ENCODE measurements around the gene PTGFR. TPM values are rescaled to one million over a fixed set of nuclear protein-coding genes. Genes with fewer than 3 reads are reported as not detected.

The PTGFR gene
- total and polyA plus RNA-seq, 2 experiments from 2014 or later = 8.3 to 13.3 TPM

DNA sequence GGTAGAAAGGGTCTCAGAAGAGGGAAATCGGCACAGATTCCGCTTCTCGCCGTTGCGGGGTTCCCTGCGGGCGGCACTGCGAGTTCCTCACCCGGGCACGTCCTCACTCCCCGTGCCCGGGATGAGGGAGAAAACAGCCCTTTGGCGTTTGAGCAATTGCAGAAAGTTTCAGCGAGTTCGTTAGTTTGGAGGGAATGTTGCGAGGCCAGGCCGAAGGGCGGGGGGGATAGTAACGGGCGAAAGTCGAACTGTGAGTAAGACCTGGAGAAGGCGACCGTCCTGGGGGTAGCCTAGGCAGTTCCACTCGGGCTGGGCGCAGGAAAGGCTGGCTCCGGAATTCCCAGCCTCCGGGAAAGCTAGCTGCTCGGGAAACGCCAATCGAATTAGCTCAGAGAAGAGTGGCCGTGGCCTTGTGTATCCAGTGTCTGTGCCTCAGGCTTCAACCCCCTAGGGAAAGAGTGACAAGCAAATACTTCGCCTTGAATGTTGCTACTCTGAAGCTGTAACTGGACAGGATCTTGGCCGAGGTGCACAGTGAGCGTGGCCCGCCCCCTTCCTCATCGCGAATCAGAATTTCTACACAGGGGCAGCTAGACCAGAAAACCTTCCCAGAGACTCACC lies 787 bp downstream of the PTGFR start:
- H3K9ac ChIP-seq = peak overlapping the region; percentile 72
- H4K20me1 ChIP-seq (ENCODE audit: insufficient read depth) = no peaks in the 10 kb centered on the region
- no peaks in the 10 kb centered on the region for H3K9me2 ChIP-seq (ENCODE audit: insufficient read depth)
- peaks cover 23% of the 10 kb centered on the region for H3K4me1 ChIP-seq (ENCODE audit: insufficient read depth)
- H3K36me3 ChIP-seq (ENCODE audit: low read depth) = no peaks in the 10 kb centered on the region
- H3K4me2 ChIP-seq (ENCODE audit: unreplicated experiment) = peak overlapping the region; percentile 84
- 1 to 3% methylated on average over 37 of the region's 37 CpGs for WGBS, 2 experiments (ENCODE audit: low coverage in 1 of 2, low lambda C conversion rate in 2 of 2, missing lambda C conversion rate in 2 of 2)
- no peak for TF ChIP-seq EZH2 (IDR thresholded peaks at IDR 0.05; ENCODE audit: insufficient read depth, poor library complexity, severe bottlenecking)
- TF ChIP-seq EZH2phosphoT487 (IDR thresholded peaks at IDR 0.05; ENCODE audit: insufficient read depth, low read depth) = no peak
- peak overlapping the region; percentile 94 for H2AFZ ChIP-seq
- H3K4me3 ChIP-seq = peak overlapping the region; percentile 91
- DNase-seq = peak; percentile 77
- peaks cover 15% of the 10 kb centered on the region; the same call in 1 of the 2 replicates for H3F3A ChIP-seq (ENCODE audit: insufficient read depth)
- in situ Hi-C loops (cut with MboI) = no loop called here
- no peaks in the 10 kb centered on the region for H3K79me2 ChIP-seq (ENCODE audit: insufficient read depth)
- H3K27me3 ChIP-seq (replicated peaks; ENCODE audit: insufficient read depth) = no peaks in the 10 kb centered on the region
- H3K9me3 ChIP-seq (ENCODE audit: low read depth) = no peaks in the 10 kb centered on the region
- peak overlapping the region; percentile 43 for H3K27ac ChIP-seq

DNA sequence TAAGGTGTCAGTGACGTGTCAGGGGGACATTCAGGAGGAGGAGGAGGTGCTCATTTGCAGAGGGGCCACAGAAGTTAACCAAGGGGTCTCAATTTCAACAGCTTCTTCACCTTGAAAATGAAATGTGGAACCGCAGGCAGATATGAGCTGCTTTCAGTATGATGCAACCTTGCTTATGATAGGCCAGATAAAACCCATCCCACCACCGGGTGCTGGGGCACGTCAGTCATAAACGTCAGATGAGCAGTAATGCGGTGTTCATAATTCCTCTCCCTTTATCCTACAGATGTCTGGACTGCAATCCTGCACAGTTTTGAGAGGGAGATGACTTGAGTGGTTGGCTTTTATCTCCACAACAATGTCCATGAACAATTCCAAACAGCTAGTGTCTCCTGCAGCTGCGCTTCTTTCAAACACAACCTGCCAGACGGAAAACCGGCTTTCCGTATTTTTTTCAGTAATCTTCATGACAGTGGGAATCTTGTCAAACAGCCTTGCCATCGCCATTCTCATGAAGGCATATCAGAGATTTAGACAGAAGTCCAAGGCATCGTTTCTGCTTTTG lies 1.7 kb downstream of the PTGFR start:
- peak overlapping the region; percentile 91 for H3K4me3 ChIP-seq
- H3K9me3 ChIP-seq (ENCODE audit: low read depth) = no peaks in the 10 kb centered on the region
- in situ Hi-C loops (cut with MboI) = no loop called here

DNA sequence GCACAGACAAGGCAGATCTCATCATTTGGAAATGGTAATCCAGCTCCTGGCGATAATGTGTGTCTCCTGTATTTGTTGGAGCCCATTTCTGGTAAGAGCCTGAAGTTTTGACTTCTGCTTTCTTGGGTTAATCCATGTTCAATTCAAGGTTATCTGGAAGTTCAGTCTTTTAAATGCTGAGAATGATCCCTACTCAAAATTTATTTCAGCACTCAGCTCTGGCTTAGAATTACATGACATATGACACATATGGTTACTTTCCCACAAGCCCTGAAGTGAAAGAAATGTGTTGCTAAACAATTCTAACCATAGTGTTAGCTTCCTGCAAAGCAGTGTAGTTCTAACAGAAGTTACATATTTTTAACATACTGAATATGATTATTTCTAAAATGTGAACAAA lies 2.7 kb downstream of the PTGFR start:
- H3K9me3 ChIP-seq (ENCODE audit: low read depth) = no peaks in the 10 kb centered on the region
- H2AFZ ChIP-seq = no peak overlapping the region
- H3K36me3 ChIP-seq (ENCODE audit: low read depth) = no peaks in the 10 kb centered on the region

More for the DNA sequence above, 1.7 kb downstream of the PTGFR start:
- WGBS, 2 experiments (ENCODE audit: low coverage in 1 of 2, low lambda C conversion rate in 2 of 2, missing lambda C conversion rate in 2 of 2) = 26 to 32% methylated on average over 12 of the region's 12 CpGs
- Histone ChIP-seq H3K36me3 (ENCODE audit: low read depth) (no peaks in the 10 kb centered on the region), H2AFZ (peak overlapping the region; percentile 94), H3K4me2 (ENCODE audit: unreplicated experiment) (peak overlapping the region; percentile 84), H3K4me1 (ENCODE audit: insufficient read depth) (peaks cover 32% of the 10 kb centered on the region), H3K79me2 (ENCODE audit: insufficient read depth) (no peaks in the 10 kb centered on the region), H3K9ac (peak overlapping the region; percentile 72), H3K9me2 (ENCODE audit: insufficient read depth) (no peaks in the 10 kb centered on the region), H3K27ac (peak overlapping the region; percentile 43), H3K27me3 (replicated peaks; ENCODE audit: insufficient read depth) (no peaks in the 10 kb centered on the region), H4K20me1 (ENCODE audit: insufficient read depth) (no peaks in the 10 kb centered on the region), H3F3A (ENCODE audit: insufficient read depth) (peaks cover 15% of the 10 kb centered on the region; the same call in 1 of the 2 replicates)
- TF ChIP-seq EZH2 (IDR thresholded peaks at IDR 0.05; ENCODE audit: insufficient read depth, poor library complexity, severe bottlenecking) (no peak), EZH2phosphoT487 (IDR thresholded peaks at IDR 0.05; ENCODE audit: insufficient read depth, low read depth) (no peak)
- DNase-seq = peak; percentile 60

DNA sequence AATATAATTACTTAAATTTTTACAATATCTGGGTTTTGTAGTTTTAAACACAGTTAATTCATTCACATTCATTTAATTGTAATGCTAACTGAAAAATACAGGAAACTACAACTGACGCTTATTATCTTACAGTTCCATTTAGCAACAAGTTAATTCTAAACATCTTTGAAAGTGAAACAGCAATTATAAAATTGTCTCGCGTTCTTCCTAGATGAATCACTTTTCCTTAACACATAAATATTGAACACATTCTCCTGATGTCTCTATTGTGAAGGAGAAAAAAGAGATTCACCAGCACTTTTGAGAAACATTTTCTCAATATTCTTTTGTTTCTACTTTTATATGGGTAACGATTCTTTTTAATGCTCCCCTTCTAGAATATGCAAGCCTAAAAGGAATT lies 6.4 kb downstream of the PTGFR start:
- Histone ChIP-seq H3F3A (ENCODE audit: insufficient read depth) (peaks cover 13% of the 10 kb centered on the region; the same call in 1 of the 2 replicates), H3K9ac (no peak overlapping the region), H3K4me3 (peak overlapping the region; percentile 53), H3K9me2 (ENCODE audit: insufficient read depth) (no peaks in the 10 kb centered on the region), H4K20me1 (ENCODE audit: insufficient read depth) (no peaks in the 10 kb centered on the region), H3K4me2 (ENCODE audit: unreplicated experiment) (peak overlapping the region; percentile 69), H3K27me3 (replicated peaks; ENCODE audit: insufficient read depth) (no peaks in the 10 kb centered on the region), H3K79me2 (ENCODE audit: insufficient read depth) (no peaks in the 10 kb centered on the region), H3K36me3 (ENCODE audit: low read depth) (no peaks in the 10 kb centered on the region), H2AFZ (no peak overlapping the region), H3K9me3 (ENCODE audit: low read depth) (no peaks in the 10 kb centered on the region), H3K27ac (no peak overlapping the region), H3K4me1 (ENCODE audit: insufficient read depth) (peaks cover 34% of the 10 kb centered on the region)
- DNase-seq = peak; percentile 50
- in situ Hi-C loops (cut with MboI) = no loop called here
- no peak for TF ChIP-seq EZH2 (IDR thresholded peaks at IDR 0.05; ENCODE audit: insufficient read depth, poor library complexity, severe bottlenecking)
- no peak for TF ChIP-seq EZH2phosphoT487 (IDR thresholded peaks at IDR 0.05; ENCODE audit: insufficient read depth, low read depth)
- WGBS, 2 experiments (ENCODE audit: low coverage in 1 of 2, low lambda C conversion rate in 2 of 2, missing lambda C conversion rate in 2 of 2) = 2 to 3% methylated on average over 4 of the region's 4 CpGs

More for the DNA sequence above, 2.7 kb downstream of the PTGFR start:
- H3K9ac ChIP-seq = no peak overlapping the region
- TF ChIP-seq EZH2phosphoT487 (IDR thresholded peaks at IDR 0.05; ENCODE audit: insufficient read depth, low read depth) (no peak), EZH2 (IDR thresholded peaks at IDR 0.05; ENCODE audit: insufficient read depth, poor library complexity, severe bottlenecking) (no peak)
- H3K9me2 ChIP-seq (ENCODE audit: insufficient read depth) = no peaks in the 10 kb centered on the region
- in situ Hi-C loops (cut with MboI) = no loop called here
- H3F3A ChIP-seq (ENCODE audit: insufficient read depth) = peaks cover 15% of the 10 kb centered on the region; the same call in 1 of the 2 replicates
- H4K20me1 ChIP-seq (ENCODE audit: insufficient read depth) = no peaks in the 10 kb centered on the region
- H3K27ac ChIP-seq = no peak overlapping the region
- H3K4me3 ChIP-seq = no peak overlapping the region
- 71 to 84% methylated on average over 1 of the region's 1 CpG for WGBS, 2 experiments (ENCODE audit: low coverage in 1 of 2, low lambda C conversion rate in 2 of 2, missing lambda C conversion rate in 2 of 2)
- DNase-seq = peak; percentile 44
- H3K4me2 ChIP-seq (ENCODE audit: unreplicated experiment) = peak overlapping the region; percentile 5
- no peaks in the 10 kb centered on the region for H3K79me2 ChIP-seq (ENCODE audit: insufficient read depth)
- no peaks in the 10 kb centered on the region for H3K27me3 ChIP-seq (replicated peaks; ENCODE audit: insufficient read depth)
- H3K4me1 ChIP-seq (ENCODE audit: insufficient read depth) = peaks cover 39% of the 10 kb centered on the region
